H9 (cell line): ENCODE measurements around the gene RANBP3. TPM values are rescaled to one million over a fixed set of nuclear protein-coding genes. Genes with fewer than 3 reads are reported as not detected.

ENCODE experiments used
- DNase-seq: peaks from one replicate; pipeline ENCODE4 v3.0.0-alpha.2; 2017
- H2AFZ ChIP-seq: one replicate; pipeline ENCODE4 v1.6.1; 2013; ENCODE audit warnings: mild to moderate bottlenecking, low read length, control low read depth, moderate library complexity
- H2AK5ac ChIP-seq: 2 replicates; pipeline ENCODE4 v1.6.1; 2013; ENCODE audit warnings: low read length, control low read depth, mixed read lengths; ENCODE audit not compliant: insufficient read length
- H2BK120ac ChIP-seq: one replicate; pipeline ENCODE4 v1.6.1; 2013; ENCODE audit warnings: low read depth, mild to moderate bottlenecking, low read length, control low read depth, inconsistent platforms; ENCODE audit not compliant: poor library complexity, severe bottlenecking
- H2BK12ac ChIP-seq: 2 replicates; pipeline ENCODE4 v1.6.1; 2013; ENCODE audit warnings: low read length, control low read depth, mixed read lengths, low read depth; ENCODE audit not compliant: insufficient read length
- H2BK15ac ChIP-seq: 2 replicates; pipeline ENCODE4 v1.6.1; 2013; ENCODE audit warnings: low read depth, low read length, control low read depth
- H2BK20ac ChIP-seq: one replicate; pipeline ENCODE4 v1.6.1; 2013; ENCODE audit warnings: low read depth, mild to moderate bottlenecking, low read length, control low read depth, inconsistent platforms; ENCODE audit not compliant: poor library complexity, severe bottlenecking
- H2BK5ac ChIP-seq: 2 replicates; pipeline ENCODE4 v1.6.1; 2013; ENCODE audit warnings: low read length, control low read depth, mixed read lengths; ENCODE audit not compliant: insufficient read length
- H3K14ac ChIP-seq: 2 replicates; pipeline ENCODE4 v1.6.1; 2013; ENCODE audit warnings: low read length, control low read depth; ENCODE audit not compliant: insufficient read depth
- H3K18ac ChIP-seq: 2 replicates; pipeline ENCODE4 v1.6.1; 2013; ENCODE audit warnings: low read depth, mild to moderate bottlenecking, mixed read lengths, low read length, control low read depth; ENCODE audit not compliant: insufficient read length
- H3K23ac ChIP-seq: 2 replicates; pipeline ENCODE4 v1.6.1; 2013; ENCODE audit warnings: low read length, control low read depth, mixed read lengths, low read depth; ENCODE audit not compliant: insufficient read length
- H3K23me2 ChIP-seq: 2 replicates; pipeline ENCODE4 v1.6.1; 2013; ENCODE audit warnings: low read depth, mild to moderate bottlenecking, mixed read lengths, low read length, control low read depth; ENCODE audit not compliant: insufficient read length, poor library complexity, severe bottlenecking
- H3K27ac ChIP-seq: 2 replicates; pipeline ENCODE4 v1.5.1; 2013; ENCODE audit warnings: low read length, control low read depth, mixed read lengths, low read depth; ENCODE audit not compliant: insufficient read length
- H3K27me3 ChIP-seq: 2 replicates; pipeline ENCODE4 v1.6.1; 2013; ENCODE audit warnings: low read length, control low read depth, inconsistent platforms; ENCODE audit not compliant: insufficient read depth
- H3K4ac ChIP-seq: 2 replicates; pipeline ENCODE4 v1.6.1; 2013; ENCODE audit warnings: low read depth, mild to moderate bottlenecking, control low read depth, inconsistent platforms, low read length, moderate library complexity
- H3K4me1 ChIP-seq: 2 replicates; pipeline ENCODE4 v1.6.1; 2013; ENCODE audit warnings: low read length, control low read depth, inconsistent platforms; ENCODE audit not compliant: insufficient read depth
- H3K4me2 ChIP-seq: 2 replicates; pipeline ENCODE4 v1.6.1; 2013; ENCODE audit warnings: low read length, control low read depth, mixed read lengths; ENCODE audit not compliant: insufficient read length, insufficient read depth
- H3K56ac ChIP-seq: 2 replicates; pipeline ENCODE4 v1.6.1; 2013; ENCODE audit warnings: low read depth, mild to moderate bottlenecking, mixed read lengths, low read length, control low read depth; ENCODE audit not compliant: insufficient read length
- H3K79me1 ChIP-seq: 2 replicates; pipeline ENCODE4 v1.6.1; 2013; ENCODE audit warnings: low read depth, mild to moderate bottlenecking, moderate library complexity, low read length, control low read depth, inconsistent platforms; ENCODE audit not compliant: insufficient read depth, poor library complexity, severe bottlenecking
- H3K79me2 ChIP-seq: 2 replicates; pipeline ENCODE4 v1.6.1; 2013; ENCODE audit warnings: low read length, control low read depth, inconsistent platforms; ENCODE audit not compliant: insufficient read depth
- H3K9ac ChIP-seq: 2 replicates; pipeline ENCODE4 v1.6.1; 2013; ENCODE audit warnings: low read length, control low read depth, mixed read lengths; ENCODE audit not compliant: insufficient read length; ENCODE audit errors: extremely low read depth
- H3K9me3 ChIP-seq: one replicate; pipeline ENCODE4 v1.6.1; 2013; ENCODE audit warnings: low read depth, low read length, inconsistent platforms; ENCODE audit not compliant: control insufficient read depth
- H3T11ph ChIP-seq: one replicate; pipeline ENCODE4 v1.6.1; 2013; ENCODE audit warnings: mild to moderate bottlenecking, low read length, control low read depth, inconsistent platforms
- H4K20me1 ChIP-seq: one replicate; pipeline ENCODE4 v1.6.1; 2013; ENCODE audit not compliant: control insufficient read depth, insufficient read length, insufficient read depth
- H4K5ac ChIP-seq: 2 replicates; pipeline ENCODE4 v1.6.1; 2013; ENCODE audit warnings: low read depth, mild to moderate bottlenecking, mixed read lengths, low read length, control low read depth; ENCODE audit not compliant: insufficient read length
- H4K8ac ChIP-seq: replicated peaks from 2 replicates; pipeline ENCODE4 v1.6.1; 2013; ENCODE audit warnings: low read length, control low read depth, mixed read lengths, low read depth; ENCODE audit not compliant: insufficient read length
- H4K91ac ChIP-seq: 2 replicates; pipeline ENCODE4 v1.6.1; 2013; ENCODE audit warnings: low read depth, mild to moderate bottlenecking, moderate library complexity, mixed read lengths, low read length, control low read depth; ENCODE audit not compliant: insufficient read length
- H3K27ac Mint-ChIP-seq, 3 experiments: 2 replicates in 2 of 3; 3 replicates in 1 of 3; pipeline ENCODE4 v1.8.0; 2020 to 2021; ENCODE audit warnings: mixed read lengths in 3 of 3, mild to moderate bottlenecking in 1 of 3, moderate library complexity in 1 of 3
- H3K27me3 Mint-ChIP-seq: 2 replicates; pipeline ENCODE4 v1.8.0; 2021; ENCODE audit warnings: low read depth, mild to moderate bottlenecking, moderate library complexity, mixed read lengths
- H3K36me3 Mint-ChIP-seq, 3 experiments: 2 replicates in 2 of 3; 3 replicates in 1 of 3; pipeline ENCODE4 v1.8.0; 2020 to 2021; ENCODE audit warnings: low read depth in 3 of 3, mixed read lengths in 3 of 3; ENCODE audit not compliant: insufficient read depth in 1 of 3
- H3K4me1 Mint-ChIP-seq, 2 experiments: 2 replicates each; pipeline ENCODE4 v1.8.0; 2020; ENCODE audit warnings: mixed read lengths in 2 of 2
- H3K4me3 Mint-ChIP-seq, 2 experiments: 2 replicates in 1 of 2; 3 replicates in 1 of 2; pipeline ENCODE4 v1.8.0; 2020 to 2021; ENCODE audit warnings: mild to moderate bottlenecking in 2 of 2, mixed read lengths in 2 of 2, moderate library complexity in 1 of 2
- H3K9me3 Mint-ChIP-seq, 2 experiments: 2 replicates in 1 of 2; 3 replicates in 1 of 2; pipeline ENCODE4 v1.8.0; 2020; ENCODE audit warnings: mild to moderate bottlenecking in 2 of 2, mixed read lengths in 2 of 2, moderate library complexity in 1 of 2
- WGBS: extraction: QIAGEN DNeasy Blood & Tissue Kit; methylation state at CpG from one replicate; pipeline ENCODE4 v1.1.7; 2013; ENCODE audit warnings: missing lambda C conversion rate, low lambda C conversion rate, mixed read lengths; ENCODE audit not compliant: insufficient read length; ENCODE audit errors: extremely low coverage; 5-methylcytosine and 5-hydroxymethylcytosine counted together
- total RNA-seq: library from RNA; stranded (reverse); gene quantifications from 2 replicates; pipeline ENCODE4 v1.2.1, GENCODE V29; 2021
- TF ChIP-seq, protein P1 (sequence below): fragments of 200-600 bp; sonication (generic); conservative IDR thresholded peaks from 3 replicates; pipeline ENCODE4 v1.8.0; 2021; ENCODE audit warnings: antibody characterized with exemption, mild to moderate bottlenecking

Gene RANBP3
- total RNA-seq, 1 experiment from 2014 or later: 86.5 TPM

DNA sequence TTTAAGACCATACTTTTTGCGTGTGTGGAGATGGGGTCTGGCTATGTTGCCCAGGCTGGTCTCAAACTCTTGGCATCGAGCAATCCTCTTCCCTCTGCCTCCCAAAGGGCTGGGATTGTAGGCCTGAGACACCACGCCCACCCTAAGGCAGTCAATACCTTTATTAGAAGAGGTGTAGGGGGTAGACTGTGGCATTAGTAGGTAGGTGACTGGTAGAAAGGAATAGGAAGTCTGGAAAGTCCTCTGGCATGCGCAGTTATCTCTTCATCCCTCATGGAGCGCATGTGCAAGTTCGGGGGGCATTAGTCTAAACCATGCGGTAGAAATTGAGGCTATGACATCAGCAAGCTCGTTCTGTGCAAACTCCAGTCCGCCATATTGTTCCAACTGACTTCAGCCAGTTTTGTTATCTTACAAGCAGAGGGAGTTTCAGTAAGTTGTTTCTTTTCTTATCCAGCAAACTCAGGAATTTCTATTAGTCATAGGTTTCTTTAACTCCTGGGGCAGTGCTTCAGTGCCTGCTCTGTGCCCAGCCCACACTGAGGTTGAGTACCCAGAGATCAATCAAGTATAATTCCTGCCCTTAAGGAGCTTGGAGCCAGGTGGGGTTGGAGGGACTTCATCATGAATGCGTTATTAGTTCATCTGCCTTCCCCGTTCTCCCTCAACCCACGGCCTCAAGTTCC lies 7.3 kb upstream of the RANBP3 start:
- no CpG with 5 or more reads among the region's 12 CpGs for WGBS
- Histone ChIP-seq H3K9ac (no peak overlapping the region), H3K23ac (no peak overlapping the region)

More for the DNA sequence above, 7.3 kb upstream of the RANBP3 start:
- H2BK120ac ChIP-seq: no peak overlapping the region
- Mint-ChIP-seq H3K27ac (no peak overlapping the region), H3K36me3 (no peaks in the 10 kb centered on the region; a peak in 2 of 7 replicates), H3K27me3 (peaks cover 18% of the 10 kb centered on the region), H3K9me3 (no peaks in the 10 kb centered on the region; a peak in 1 of 5 replicates), H3K4me1 (peaks cover 19 to 22% of the 10 kb centered on the region in 2 experiments), H3K4me3 (no peak overlapping the region)
- TF ChIP-seq, protein P1, sequence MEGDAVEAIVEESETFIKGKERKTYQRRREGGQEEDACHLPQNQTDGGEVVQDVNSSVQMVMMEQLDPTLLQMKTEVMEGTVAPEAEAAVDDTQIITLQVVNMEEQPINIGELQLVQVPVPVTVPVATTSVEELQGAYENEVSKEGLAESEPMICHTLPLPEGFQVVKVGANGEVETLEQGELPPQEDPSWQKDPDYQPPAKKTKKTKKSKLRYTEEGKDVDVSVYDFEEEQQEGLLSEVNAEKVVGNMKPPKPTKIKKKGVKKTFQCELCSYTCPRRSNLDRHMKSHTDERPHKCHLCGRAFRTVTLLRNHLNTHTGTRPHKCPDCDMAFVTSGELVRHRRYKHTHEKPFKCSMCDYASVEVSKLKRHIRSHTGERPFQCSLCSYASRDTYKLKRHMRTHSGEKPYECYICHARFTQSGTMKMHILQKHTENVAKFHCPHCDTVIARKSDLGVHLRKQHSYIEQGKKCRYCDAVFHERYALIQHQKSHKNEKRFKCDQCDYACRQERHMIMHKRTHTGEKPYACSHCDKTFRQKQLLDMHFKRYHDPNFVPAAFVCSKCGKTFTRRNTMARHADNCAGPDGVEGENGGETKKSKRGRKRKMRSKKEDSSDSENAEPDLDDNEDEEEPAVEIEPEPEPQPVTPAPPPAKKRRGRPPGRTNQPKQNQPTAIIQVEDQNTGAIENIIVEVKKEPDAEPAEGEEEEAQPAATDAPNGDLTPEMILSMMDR: no peak
- no peak overlapping the region for H3K14ac ChIP-seq
- no peak overlapping the region for H4K91ac ChIP-seq
- no peak overlapping the region for H3K27ac ChIP-seq
- no peak overlapping the region for H3K56ac ChIP-seq
- no peaks in the 10 kb centered on the region for H3K79me1 ChIP-seq
- H3K4ac ChIP-seq: no peak overlapping the region
- no peak overlapping the region for H2BK5ac ChIP-seq
- H4K8ac ChIP-seq: no peak overlapping the region
- no peak overlapping the region for H4K5ac ChIP-seq
- no peaks in the 10 kb centered on the region for H4K20me1 ChIP-seq
- H3K4me2 ChIP-seq: no peak overlapping the region
- no peak overlapping the region for H2AK5ac ChIP-seq
- no peak overlapping the region for H2AFZ ChIP-seq
- H3K27me3 ChIP-seq: no peaks in the 10 kb centered on the region
- H3K4me1 ChIP-seq: no peaks in the 10 kb centered on the region; the same call in 1 of the 2 replicates
- no peak overlapping the region for H2BK20ac ChIP-seq
- no peaks in the 10 kb centered on the region for H3K79me2 ChIP-seq
- no peak overlapping the region for H3K18ac ChIP-seq
- H3K23me2 ChIP-seq: no peaks in the 10 kb centered on the region
- no peak overlapping the region for H2BK15ac ChIP-seq
- H3K9me3 ChIP-seq: no peaks in the 10 kb centered on the region
- peak overlapping the region; percentile 25 for H2BK12ac ChIP-seq
- no peak overlapping the region for H3T11ph ChIP-seq
- no peak for DNase-seq
